H54 (cell line): ENCODE measurements around the gene TMEM219.

Experiments
- DNase-seq: peaks from one replicate; pipeline ENCODE4 v3.0.0; 2011; ENCODE audit warnings: low spot score, mixed read lengths; ENCODE audit not compliant: insufficient read length
- FAIRE-seq: peaks from 3 replicates; lab custom pipeline; 2011; peaks lifted over from hg19 to GRCh38; lab: Jason Lieb, UNC
- POLR2A ChIP-seq: IDR thresholded peaks from 2 replicates; pipeline ENCODE4 v1.6.1; 2011; ENCODE audit warnings: low read depth, mild to moderate bottlenecking, low read length

Gene TMEM219

DNA sequence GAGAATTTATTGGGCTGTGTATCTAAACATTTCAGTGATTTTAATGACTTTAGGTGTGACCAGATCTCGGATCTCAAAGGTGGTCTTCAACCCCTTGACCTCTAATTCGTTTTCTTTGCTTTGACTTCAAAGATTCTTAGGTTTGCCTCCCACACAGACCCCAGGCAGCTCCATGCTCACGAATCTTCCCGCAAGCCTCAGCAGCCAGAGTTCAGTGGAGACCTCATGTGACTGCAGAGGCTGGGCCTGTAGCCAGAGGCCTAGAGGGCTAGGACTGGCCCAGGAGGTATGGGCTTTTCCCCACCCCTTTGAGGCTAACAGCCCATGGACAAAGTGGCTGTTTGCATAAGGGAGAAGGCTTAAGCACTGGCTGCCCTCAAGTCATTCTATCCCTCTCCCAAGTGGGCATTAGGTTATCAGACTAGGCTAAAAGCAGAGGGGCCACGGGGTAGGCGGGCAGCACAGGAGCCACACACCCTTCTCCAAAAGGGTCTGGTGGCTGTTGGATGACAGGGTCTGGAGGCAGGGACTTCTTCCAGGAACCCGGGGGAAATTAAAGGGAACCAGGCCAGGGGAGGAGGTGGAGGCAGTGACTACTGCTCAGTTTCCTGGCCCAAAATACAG is 30.6 kb downstream of the TMEM219 start:
- no peak for TF ChIP-seq POLR2A
- no peak for DNase-seq
- no peak for FAIRE-seq

DNA sequence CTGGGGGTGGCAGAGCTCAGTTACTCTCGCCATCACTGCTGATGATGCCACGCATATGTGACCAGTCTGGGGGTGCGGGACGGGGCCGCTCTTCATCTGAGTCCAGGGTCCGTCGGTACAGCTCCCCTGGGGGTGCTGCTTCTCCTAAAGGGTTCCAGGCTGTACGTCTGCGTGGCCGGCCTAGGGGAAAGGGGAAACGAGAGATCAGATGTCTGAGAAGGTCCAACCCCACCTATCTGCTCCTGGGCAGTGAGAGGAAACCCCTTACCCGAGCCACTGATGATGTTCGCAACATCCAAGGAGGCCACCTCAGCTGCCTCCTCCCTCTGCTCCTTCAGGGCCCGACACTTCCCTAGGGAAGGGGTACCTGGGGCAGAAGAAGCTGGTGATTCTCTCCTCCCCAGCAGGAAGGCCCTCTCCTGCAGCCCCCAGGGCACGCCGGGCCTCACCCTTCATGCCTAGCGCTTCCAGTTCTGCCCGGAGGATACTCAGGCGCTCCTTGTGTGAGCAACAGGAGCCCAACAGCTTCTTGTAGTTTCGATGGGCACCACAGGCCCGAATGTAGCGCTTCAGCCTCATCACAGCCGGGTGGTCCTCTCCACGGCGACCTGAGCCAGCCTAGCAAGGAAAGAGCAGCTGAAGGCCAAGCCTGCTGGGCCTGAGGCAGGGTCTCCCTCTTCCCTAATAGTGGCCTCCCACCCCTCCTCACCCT is 31.5 kb downstream of the TMEM219 start:
- DNase-seq: no peak
- no peak for TF ChIP-seq POLR2A

DNA sequence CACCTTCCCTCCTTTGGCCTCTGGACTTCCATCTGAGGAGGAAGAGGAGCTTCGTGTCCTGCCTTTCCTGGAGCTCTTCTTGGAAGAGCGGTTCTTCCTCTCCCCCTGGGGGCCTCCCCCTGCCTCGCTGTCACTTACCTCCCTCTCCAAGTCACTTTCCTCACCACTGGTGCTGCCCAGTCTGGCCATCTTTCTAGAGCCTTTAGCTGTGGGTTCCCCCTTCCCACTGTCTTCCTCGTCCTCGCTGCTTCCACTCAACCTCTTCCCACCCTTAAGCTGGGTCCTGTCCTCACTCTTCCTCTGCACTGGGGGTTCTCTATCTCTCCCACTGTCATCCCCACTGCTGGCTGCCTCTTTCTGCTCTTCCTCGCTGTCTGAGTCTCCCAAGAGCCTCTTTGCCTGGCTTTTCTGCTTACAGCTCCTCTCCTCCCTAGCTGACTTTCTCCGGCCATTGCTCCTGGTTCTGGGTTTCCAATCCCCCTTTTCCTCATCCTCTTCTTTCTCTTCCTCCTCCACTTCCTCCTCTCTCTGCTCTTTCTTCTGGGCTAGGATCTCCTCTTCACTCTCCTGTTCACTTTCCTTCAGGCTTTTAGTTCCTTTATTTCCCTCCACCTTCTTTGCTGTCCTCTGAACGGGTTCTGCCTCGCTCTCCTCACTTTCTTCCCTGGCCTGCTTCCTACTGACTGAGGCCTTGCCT is 32.2 kb downstream of the TMEM219 start:
- no peak for TF ChIP-seq POLR2A

More for the DNA sequence above, 31.5 kb downstream of the TMEM219 start:
- no peak for FAIRE-seq

DNA sequence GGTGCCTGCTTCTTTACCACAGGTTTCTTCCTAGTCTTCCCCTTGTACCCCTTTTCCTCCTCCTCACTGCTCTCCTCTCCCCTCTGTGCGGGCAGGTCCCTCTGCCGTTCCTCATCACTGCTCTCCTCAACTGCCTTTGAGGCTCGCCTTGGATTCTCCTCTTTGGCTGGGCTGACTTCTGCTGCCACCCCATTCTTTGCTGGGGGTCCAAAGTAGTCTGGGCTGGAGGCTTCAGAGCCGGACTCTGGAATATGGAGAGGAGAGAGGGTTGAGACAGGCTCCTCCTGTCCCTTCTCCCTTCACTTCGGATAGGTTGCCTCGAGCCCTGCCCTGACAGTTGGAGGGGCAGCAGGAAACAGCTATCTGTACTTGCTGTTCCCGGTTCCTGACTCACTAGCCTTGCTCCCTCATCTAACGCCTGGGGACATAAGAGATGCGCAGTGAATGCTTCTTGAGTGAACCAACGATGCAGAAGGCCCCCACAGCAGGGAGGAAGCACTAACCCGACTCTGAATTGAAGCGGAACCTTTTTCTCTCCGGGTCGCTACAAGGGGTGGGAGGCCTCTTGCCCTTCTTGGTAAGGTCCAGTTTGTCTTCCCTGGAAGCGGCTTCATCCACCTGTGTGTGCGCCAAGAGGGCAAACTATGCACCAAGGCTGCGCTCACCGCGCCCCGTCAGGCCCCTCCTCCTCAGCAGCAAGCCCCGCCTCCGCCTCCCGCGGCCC is 32.9 kb downstream of the TMEM219 start:
- TF ChIP-seq POLR2A: no peak
- no peak for DNase-seq
- FAIRE-seq: no peak

More for the DNA sequence above, 32.2 kb downstream of the TMEM219 start:
- DNase-seq (no peak), FAIRE-seq (no peak)

DNA sequence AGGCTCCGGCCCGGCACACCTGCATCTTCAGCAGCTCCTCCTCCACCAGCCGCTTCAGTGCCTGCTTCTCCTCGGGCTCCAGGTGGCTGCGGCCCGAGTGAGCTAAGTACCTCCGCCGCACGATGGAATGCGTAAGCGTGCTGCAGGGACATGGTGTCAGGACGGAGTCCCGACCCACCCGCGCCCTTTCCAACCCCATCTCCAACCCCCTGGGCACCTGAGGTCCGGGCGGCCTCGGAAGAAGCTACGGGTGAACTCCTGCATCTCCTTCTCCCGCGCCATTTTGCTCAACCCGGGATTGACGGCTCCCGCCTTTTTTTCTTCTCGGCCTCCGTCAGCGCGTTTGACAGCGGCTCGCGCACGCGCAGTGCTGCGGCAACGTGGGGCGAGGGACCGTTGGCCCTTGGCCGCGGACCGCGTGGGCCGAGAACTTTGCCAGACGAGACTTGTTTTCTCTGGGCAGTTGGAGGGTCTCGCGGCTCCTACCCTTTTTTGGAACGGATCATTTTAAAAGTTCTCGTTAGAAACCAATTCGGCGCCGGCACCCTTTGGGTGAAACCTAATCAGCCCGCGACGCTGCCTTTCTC is 33.5 kb downstream of the TMEM219 start, which contains the start of gene HIRIP3:
Gene HIRIP3, minus strand, starts transcription at position 294 of the 587 bp plus-strand sequence. Its CDS starts 12 bp downstream, at position 282.
- FAIRE-seq (no peak), DNase-seq (peak; percentile 82)
- peak; percentile 48; the same call in 1 of the 2 replicates for TF ChIP-seq POLR2A

DNA sequence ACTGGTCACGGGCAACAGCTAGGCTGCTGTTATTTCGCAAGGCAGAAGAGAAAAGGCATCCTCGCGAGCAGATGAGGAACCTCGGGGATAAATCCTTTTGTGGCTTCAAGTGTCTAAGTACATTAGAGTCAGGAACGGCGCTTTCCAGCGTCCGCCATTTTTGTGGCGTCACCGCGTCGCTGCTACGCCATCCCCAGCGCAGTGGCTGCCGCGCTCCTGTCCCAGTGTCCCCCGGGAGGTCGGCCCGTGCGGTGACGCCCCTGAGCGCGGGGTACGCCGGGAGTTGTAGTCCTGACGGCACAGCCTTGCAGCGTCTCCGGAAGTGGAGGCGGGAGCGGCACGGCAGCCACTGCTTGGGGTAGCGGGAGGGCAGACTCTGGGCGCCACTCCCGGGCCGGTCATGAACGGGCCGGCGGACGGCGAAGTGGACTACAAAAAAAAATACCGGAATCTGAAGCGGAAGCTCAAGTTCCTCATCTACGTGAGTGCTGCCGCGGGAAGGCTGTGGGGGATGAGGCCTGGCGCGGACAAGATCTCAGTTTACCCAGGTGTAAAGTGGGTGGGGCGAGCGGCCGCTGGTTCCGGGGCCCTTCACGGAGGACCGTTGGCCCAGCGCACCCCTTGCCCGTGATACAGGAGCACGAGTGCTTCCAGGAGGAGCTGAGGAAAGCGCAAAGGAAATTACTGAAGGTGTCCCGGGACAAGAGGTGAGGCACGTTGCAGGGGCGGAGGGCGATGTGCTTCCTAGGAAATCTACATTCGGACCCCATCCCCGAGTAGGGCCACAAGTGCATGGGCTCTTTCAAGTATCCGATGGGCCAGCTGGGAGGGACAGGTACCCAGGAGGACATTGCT is 34.3 kb downstream of the TMEM219 start, which contains the start of gene INO80E:
Gene INO80E, plus strand, starts transcription at position 331 of the 855 bp plus-strand sequence. Its CDS starts 70 bp downstream, at position 401.
- FAIRE-seq (no peak), DNase-seq (peak; percentile 99)
- TF ChIP-seq POLR2A: peak; percentile 64

DNA sequence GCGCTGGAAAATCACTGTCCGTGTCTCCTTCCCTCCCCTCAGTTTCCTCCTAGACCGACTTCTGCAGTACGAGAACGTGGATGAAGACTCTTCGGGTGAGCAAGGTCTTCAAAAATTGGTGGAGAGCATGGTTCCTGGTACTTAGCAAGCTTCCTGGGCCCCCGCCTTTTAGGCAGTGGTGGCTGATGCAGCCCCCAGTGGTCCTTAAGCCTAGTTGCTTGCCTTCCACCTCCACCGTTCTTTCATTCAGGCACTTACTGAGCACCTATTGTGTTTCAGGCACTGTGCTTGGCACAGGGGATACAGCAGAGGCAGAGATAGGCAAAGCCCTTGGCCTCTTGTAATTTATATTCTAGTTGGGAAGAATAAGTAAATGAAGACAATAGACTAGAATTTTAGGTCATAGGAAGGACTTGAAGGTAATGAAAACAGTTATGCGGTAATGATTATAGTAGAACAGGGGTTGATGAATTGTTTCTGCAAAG is 34.9 kb downstream of the TMEM219 start:
- no peak for DNase-seq
- FAIRE-seq: no peak
- no peak for TF ChIP-seq POLR2A

DNA sequence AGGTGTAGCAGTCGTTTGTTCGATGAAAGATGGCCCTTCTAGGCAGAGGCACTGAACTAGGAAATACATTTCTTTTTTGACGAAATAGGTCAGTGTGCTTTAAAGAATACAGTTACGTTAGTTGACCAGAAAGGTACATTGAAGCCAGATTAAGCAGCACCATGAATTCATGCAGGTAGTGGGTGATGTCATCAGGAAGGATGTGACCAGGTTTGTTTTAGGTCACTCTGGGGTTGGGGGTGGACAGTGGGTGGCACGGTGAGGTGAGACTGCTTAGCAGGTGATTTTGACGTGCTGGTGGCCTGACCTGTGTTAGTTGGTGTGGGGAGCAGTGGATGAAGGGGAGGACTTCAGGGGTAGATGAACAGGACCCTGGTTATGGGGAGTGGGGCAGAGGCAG is 37.7 kb downstream of the TMEM219 start:
- no peak for TF ChIP-seq POLR2A
- DNase-seq (no peak), FAIRE-seq (no peak)

DNA sequence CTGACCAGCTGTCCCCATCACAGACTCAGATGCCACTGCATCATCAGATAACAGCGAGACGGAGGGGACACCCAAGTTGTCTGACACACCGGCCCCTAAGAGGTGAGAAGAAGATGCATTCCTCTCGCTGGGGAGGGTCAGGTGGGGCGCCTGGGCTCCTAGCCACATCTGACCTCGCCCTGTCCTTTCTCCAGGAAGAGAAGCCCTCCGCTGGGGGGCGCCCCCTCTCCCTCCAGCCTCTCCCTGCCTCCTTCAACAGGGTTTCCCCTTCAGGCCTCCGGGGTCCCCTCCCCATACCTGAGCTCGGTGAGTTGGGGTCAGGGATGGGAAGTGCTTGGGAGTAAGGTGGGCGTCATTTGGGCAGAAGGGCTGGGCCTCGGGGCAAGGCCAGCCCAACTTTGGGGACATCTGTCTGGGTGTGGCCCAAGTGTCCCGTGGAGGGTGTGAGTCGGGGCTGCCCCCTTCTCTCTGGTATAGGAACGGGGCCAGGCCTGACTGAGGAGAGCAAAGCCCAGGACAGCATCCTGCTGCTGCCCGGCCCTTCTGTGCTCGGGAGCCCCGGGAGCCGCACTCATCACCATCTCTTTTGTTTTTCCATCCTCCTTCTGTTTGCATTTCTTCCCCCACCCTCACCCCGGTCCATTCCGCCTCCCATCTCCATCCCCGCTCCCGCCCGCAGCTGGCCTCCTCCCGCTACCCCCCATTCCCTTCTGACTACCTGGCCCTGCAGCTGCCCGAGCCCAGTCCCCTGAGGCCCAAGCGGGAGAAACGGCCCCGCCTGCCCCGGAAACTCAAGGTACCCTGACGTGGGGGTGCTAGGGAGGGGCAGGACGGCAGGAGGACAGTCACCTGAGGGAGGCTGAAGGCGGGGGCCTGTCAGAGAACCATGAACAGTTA is 39.1 kb downstream of the TMEM219 start:
- no peak for TF ChIP-seq POLR2A
- DNase-seq (no peak), FAIRE-seq (no peak)

DNA sequence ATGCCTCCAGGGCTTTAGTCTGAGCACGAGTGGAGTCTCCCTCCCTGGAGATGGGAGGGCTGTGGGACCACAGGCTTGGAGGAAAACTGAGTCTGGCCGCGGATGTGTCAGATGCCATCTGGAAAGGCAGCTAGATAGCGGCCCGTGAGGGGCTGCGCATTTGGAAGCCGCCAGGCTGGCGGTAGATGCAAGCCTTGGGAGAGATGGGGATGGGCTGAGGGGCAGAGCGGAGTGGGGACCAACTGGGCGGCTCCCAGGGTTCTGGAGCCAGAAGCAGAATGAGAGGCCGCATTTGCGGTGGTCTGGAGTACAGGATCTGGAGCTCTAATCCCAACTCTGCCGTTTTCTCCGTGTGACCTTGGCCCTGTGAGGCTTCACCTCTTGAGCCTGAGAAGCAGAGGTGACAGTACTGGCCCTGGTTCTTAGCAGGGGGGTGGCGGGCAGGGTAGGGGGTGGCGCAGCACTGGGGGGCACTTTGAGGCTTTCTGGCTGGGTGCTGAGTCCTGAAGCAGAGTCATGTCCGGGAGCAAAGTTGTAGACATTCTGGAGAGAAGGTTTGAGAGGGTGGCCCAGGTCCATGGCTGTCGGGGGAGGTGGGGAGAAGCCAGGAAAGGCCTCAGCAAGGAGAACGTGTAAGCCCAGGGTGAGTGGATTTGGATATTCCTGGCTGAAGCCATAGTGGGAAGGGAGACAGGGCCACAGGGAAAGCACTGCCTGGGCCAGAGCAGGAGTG is 40.9 kb downstream of the TMEM219 start:
- FAIRE-seq (no peak), DNase-seq (no peak)
- no peak for TF ChIP-seq POLR2A
